ENCODE data around the gene CAPSL.
"Not testable (repeated sequence)": the region's sequence is repeated elsewhere in the genome, so short reads cannot be mapped to it uniquely, and the experiment has no call there.

The CAPSL gene

GRCh38 chr5:35904443-35905132 is 33.8 kb downstream of the CAPSL start:
- DNase-seq = no peak

GRCh38 chr5:35903631-35904203 is 34.7 kb downstream of the CAPSL start:
- no peak for DNase-seq

GRCh38 chr5:35902046-35902672 is 36.3 kb downstream of the CAPSL start:
- no peak for DNase-seq

- no peak for DNase-seq
Measured at GRCh38 chr5:35900972-35901695, 37.3 kb downstream of the CAPSL start.

- DNase-seq = no peak
Measured at GRCh38 chr5:35899800-35900199, 38.6 kb downstream of the CAPSL start.

- no peak for DNase-seq
Measured at GRCh38 chr5:35898952-35899660, 39.3 kb downstream of the CAPSL start.

GRCh38 chr5:35894131-35894530 is 44.3 kb downstream of the CAPSL start:
- DNase-seq = no peak

- not testable (repeated sequence) for DNase-seq
Measured at GRCh38 chr5:35892799-35893198, 45.6 kb downstream of the CAPSL start.

- peak; percentile 20 for DNase-seq
Measured at GRCh38 chr5:35890021-35891020, 48.1 kb downstream of the CAPSL start.

GRCh38 chr5:35887321-35888100 is 50.9 kb downstream of the CAPSL start:
- DNase-seq = no peak

- no peak for DNase-seq
Measured at GRCh38 chr5:35886381-35886780, 52.0 kb downstream of the CAPSL start.

- no peak for DNase-seq
Measured at GRCh38 chr5:35884773-35885172, 53.6 kb downstream of the CAPSL start.

GRCh38 chr5:35884191-35884769 is 54.1 kb downstream of the CAPSL start:
- DNase-seq = peak; percentile 64

- DNase-seq = peak; percentile 3
Measured at GRCh38 chr5:35881758-35882157, 56.7 kb downstream of the CAPSL start.

GRCh38 chr5:35880156-35880555 is 58.3 kb downstream of the CAPSL start:
- DNase-seq = no peak

- no peak for DNase-seq
Measured at GRCh38 chr5:35879649-35880048, 58.8 kb downstream of the CAPSL start.

- DNase-seq = no peak
Measured at GRCh38 chr5:35879096-35879495, 59.3 kb downstream of the CAPSL start.

- DNase-seq = no peak
Measured at GRCh38 chr5:35878079-35878478, 60.3 kb downstream of the CAPSL start.

GRCh38 chr5:35877655-35878054 is 60.8 kb downstream of the CAPSL start:
- no peak for DNase-seq

- no peak for DNase-seq
Measured at GRCh38 chr5:35876922-35877321, 61.5 kb downstream of the CAPSL start.

GRCh38 chr5:35876454-35876853 is 62.0 kb downstream of the CAPSL start:
- DNase-seq = no peak

All from DMS53 (cell line).